ENCODE data around the gene LY6G5C. TPM values are rescaled to one million over a fixed set of nuclear protein-coding genes. Genes with fewer than 3 reads are reported as not detected.

The LY6G5C gene
- total RNA-seq, 2 donors from 2014 or later: 1.2 to 4.9 TPM

GRCh38 chr6:31700740-31701401 is 20.0 kb upstream of the LY6G5C start:
- Histone ChIP-seq H3K27ac (no peak overlapping the region), H3K4me1 (peaks cover 0 to 22% of the 10 kb centered on the region in 2 donors), H3K9me3 (no peaks in the 10 kb centered on the region), H3K4me3 (no peak overlapping the region), H3K27me3 (no peaks in the 10 kb centered on the region), H3K36me3 (peaks cover 40% of the 10 kb centered on the region)
- DNase-seq (ENCODE audit: low spot score): no peak
- TF ChIP-seq CTCF (IDR thresholded peaks at IDR 0.05): no peak

- Histone ChIP-seq H3K9me3 (no peaks in the 10 kb centered on the region), H3K27ac (no peak overlapping the region), H3K4me1 (peaks cover 0 to 22% of the 10 kb centered on the region in 2 donors), H3K4me3 (no peak overlapping the region), H3K36me3 (peaks cover 66% of the 10 kb centered on the region), H3K27me3 (no peaks in the 10 kb centered on the region)
- DNase-seq (ENCODE audit: low spot score): no peak
- no peak for TF ChIP-seq CTCF (IDR thresholded peaks at IDR 0.05)
These were observed 16.7 kb upstream of the LY6G5C start for GRCh38 chr6:31697555-31697954.

GRCh38 chr6:31693535-31693934 is 12.7 kb upstream of the LY6G5C start:
- Histone ChIP-seq H3K27me3 (no peaks in the 10 kb centered on the region), H3K27ac (no peak overlapping the region), H3K4me1 (peaks cover 0 to 4% of the 10 kb centered on the region in 2 donors), H3K9me3 (no peaks in the 10 kb centered on the region), H3K4me3 (no peak overlapping the region), H3K36me3 (peaks cover 86% of the 10 kb centered on the region)
- no peak for TF ChIP-seq CTCF (IDR thresholded peaks at IDR 0.05)
- DNase-seq (ENCODE audit: low spot score): no peak

- Histone ChIP-seq H3K4me1 (peaks cover 0 to 2% of the 10 kb centered on the region in 2 donors), H3K4me3 (no peak overlapping the region), H3K27me3 (no peaks in the 10 kb centered on the region), H3K9me3 (no peaks in the 10 kb centered on the region), H3K27ac (no peak overlapping the region), H3K36me3 (peaks cover 92% of the 10 kb centered on the region)
- no peak for DNase-seq (ENCODE audit: low spot score)
- TF ChIP-seq CTCF (IDR thresholded peaks at IDR 0.05): no peak
These were observed 12.0 kb upstream of the LY6G5C start for GRCh38 chr6:31692886-31693285.

GRCh38 chr6:31692353-31692752 is 11.5 kb upstream of the LY6G5C start:
- H3K9me3 ChIP-seq: no peaks in the 10 kb centered on the region
- H3K27me3 ChIP-seq: no peaks in the 10 kb centered on the region
- H3K27ac ChIP-seq: no peak overlapping the region
- no peak for TF ChIP-seq CTCF (IDR thresholded peaks at IDR 0.05)
- peaks cover 93% of the 10 kb centered on the region for H3K36me3 ChIP-seq
- DNase-seq (ENCODE audit: low spot score): no peak
- H3K4me1 ChIP-seq: no peaks in the 10 kb centered on the region
- no peak overlapping the region for H3K4me3 ChIP-seq

- no peaks in the 10 kb centered on the region for H3K4me1 ChIP-seq
- H3K36me3 ChIP-seq: peaks cover 91% of the 10 kb centered on the region
- no peak overlapping the region for H3K4me3 ChIP-seq
- no peak for TF ChIP-seq CTCF (IDR thresholded peaks at IDR 0.05)
- H3K27ac ChIP-seq: no peak overlapping the region
- no peaks in the 10 kb centered on the region for H3K27me3 ChIP-seq
- no peaks in the 10 kb centered on the region for H3K9me3 ChIP-seq
- DNase-seq (ENCODE audit: low spot score): no peak
These were observed 10.8 kb upstream of the LY6G5C start for GRCh38 chr6:31691564-31692108.

Measured in right atrium auricular region (tissue), 2 donors.